Stimulated activated CD8-positive, alpha-beta memory T cell treated with anti-CD3 and anti-CD28 coated beads, Interleukin-2, amount 100 ng/mL, for 48 hours (primary cell): ENCODE measurements around the gene CLK1.
A peak's percentile ranks its signal among the peaks of the same experiment; 100 is the strongest.
"Not testable (repeated sequence)": the region's sequence is repeated elsewhere in the genome, so short reads cannot be mapped to it uniquely, and the experiment has no call there.

Source experiments
- DNase-seq, 2 donors: peaks; one replicate each; pipeline ENCODE4 v3.0.0-alpha.2; 2020; ENCODE audit warnings: low read depth in 2 of 2

Gene CLK1

GRCh38 chr2:200864176-200865034 is at the start of gene CLK1:
Gene CLK1, minus strand, starts transcription at chr2:200864658. Its CDS starts 2,796 bp downstream, at chr2:200861862.
- DNase-seq, result peak; percentile 97

- DNase-seq, result no peak
These were observed 49.2 kb upstream of the CLK1 start for GRCh38 chr2:200913654-200914053.

- no peak for DNase-seq
These were observed 45.5 kb upstream of the CLK1 start for GRCh38 chr2:200909958-200910357.

- peak; percentile 27 to 43 for DNase-seq
These were observed 41.3 kb upstream of the CLK1 start for GRCh38 chr2:200905618-200906296.

GRCh38 chr2:200901459-200902072 is 37.1 kb upstream of the CLK1 start:
- DNase-seq, result peak; percentile 23 to 40

GRCh38 chr2:200899482-200899881 is 35.0 kb upstream of the CLK1 start:
- no peak for DNase-seq

GRCh38 chr2:200888704-200889625 is 24.5 kb upstream of the CLK1 start, which contains the start of the genes NIF3L1 and PPIL3:
Gene NIF3L1, plus strand, starts transcription at chr2:200889371. Its CDS starts 2,573 bp downstream, at chr2:200891944.
Gene PPIL3, minus strand, starts transcription at chr2:200889077. Its CDS starts 1,462 bp downstream, at chr2:200887615.
- DNase-seq, result peak; percentile 92 to 96

GRCh38 chr2:200881715-200882249 is 17.3 kb upstream of the CLK1 start:
- DNase-seq, result not testable (repeated sequence)

GRCh38 chr2:200878289-200878880 is 13.9 kb upstream of the CLK1 start:
- DNase-seq, result no peak

- no peak for DNase-seq
These were observed 13.0 kb upstream of the CLK1 start for GRCh38 chr2:200877443-200877842.

GRCh38 chr2:200873560-200873959 is 9.1 kb upstream of the CLK1 start:
- DNase-seq, result no peak

GRCh38 chr2:200871151-200871550 is 6.7 kb upstream of the CLK1 start:
- no peak for DNase-seq

GRCh38 chr2:200869014-200869413 is 4.6 kb upstream of the CLK1 start:
- no peak for DNase-seq

GRCh38 chr2:200863782-200864175 is 679 bp downstream of the CLK1 start:
- no peak for DNase-seq

GRCh38 chr2:200862532-200863000 is 1.9 kb downstream of the CLK1 start:
- peak in 1 of 2 donors; percentile 41 for DNase-seq

GRCh38 chr2:200861617-200862155 is 2.8 kb downstream of the CLK1 start:
- no peak for DNase-seq

- DNase-seq, result no peak
These were observed 4.2 kb downstream of the CLK1 start for GRCh38 chr2:200860092-200860795.

GRCh38 chr2:200856806-200857205 is 7.7 kb downstream of the CLK1 start:
- no peak for DNase-seq

- DNase-seq, result no peak
These were observed 11.9 kb downstream of the CLK1 start for GRCh38 chr2:200852605-200853004.
